Raji (cell line): ENCODE measurements around the gene PPP1R3F.

Experiments
- POLR2A ChIP-seq: IDR thresholded peaks from 2 replicates; pipeline ENCODE4 v1.6.1; 2011; ENCODE audit warnings: low read depth, low read length, control low read depth; ENCODE audit not compliant: insufficient read depth

PPP1R3F gene

DNA sequence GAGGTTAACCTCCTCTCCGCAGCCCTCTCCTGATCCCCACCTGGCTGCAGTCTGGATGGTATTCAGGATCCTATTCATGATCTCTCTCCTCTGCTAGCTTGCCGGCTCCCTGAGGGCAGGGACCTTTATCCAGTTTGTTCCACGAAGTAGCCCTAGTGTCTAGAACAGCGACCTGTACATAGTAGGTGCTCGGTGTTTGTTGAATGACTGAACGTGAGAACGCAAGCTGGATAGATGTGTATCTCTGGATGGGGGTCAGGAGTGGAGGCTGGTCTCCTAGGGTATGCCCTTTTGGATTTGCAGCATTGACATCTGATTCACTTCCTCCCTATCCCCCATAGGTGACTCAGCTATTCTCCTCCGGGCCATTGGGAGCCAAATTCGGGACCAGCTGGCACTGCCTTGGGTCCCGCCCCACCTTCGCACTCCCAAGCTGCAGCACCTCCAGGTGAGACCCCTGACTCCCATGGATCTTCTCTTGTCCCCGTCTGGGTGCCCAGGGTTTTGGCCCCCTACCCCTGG is 27.0 kb upstream of the PPP1R3F start:
- TF ChIP-seq POLR2A: no peak

DNA sequence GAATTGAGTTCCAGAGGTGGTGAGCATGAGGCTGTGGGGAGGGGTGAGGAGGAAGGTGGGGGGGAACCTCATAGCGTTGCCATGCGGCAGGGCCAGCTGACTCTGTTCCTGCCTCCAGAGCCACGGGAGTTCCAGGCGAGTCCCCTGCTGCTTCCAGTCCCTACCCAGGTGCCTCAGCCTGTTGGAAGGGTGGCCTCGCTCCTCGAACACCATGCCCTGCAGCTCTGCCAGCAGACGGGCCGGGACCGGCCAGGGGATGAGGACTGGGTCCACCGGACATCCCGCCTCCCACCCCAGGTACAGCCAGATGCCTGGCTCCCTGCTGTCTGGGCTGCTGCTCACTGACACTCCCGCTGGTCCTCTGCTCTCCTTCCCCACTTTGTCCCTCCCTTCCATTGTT is 26.4 kb upstream of the PPP1R3F start:
- TF ChIP-seq POLR2A: no peak

DNA sequence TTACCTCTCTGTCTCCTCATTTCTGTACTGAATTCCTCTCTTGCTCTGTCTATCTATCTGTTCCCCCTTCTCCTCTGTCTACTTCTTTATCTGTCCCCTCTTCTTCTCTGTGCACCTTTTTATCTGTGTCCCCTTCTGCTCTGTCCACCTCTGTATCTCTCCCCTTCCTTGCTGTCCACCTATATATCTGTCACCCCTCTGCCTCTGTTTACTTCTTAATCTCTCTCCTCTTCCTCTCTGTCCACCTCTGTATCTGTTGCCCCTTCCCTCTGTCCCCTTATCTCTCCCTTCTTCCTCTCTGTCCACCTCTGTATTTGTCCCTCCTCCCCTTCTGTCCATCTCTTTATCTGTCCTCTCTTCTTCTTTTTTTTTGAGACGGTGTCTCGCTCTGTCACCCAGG is 25.4 kb upstream of the PPP1R3F start:
- no peak for TF ChIP-seq POLR2A

DNA sequence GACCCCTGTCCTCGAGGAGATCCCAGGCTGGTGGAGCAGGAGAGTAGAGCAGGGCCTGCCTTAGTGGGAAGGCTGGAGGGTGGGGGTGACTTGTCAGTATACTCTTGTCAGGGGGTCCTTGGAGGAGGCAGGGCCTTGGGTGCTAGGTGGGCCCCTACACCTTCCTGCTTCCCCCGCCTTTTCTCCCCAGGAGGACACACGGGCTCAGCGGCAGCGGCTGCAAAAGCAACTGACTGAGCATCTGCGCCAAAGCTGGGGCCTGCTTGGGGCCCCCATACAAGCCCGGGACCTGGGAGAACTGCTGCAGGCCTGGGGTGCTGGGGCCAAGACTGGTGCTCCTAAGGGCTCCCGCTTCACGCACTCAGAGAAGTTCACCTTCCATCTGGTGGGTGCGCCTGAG is 23.1 kb upstream of the PPP1R3F start:
- TF ChIP-seq POLR2A: no peak

DNA sequence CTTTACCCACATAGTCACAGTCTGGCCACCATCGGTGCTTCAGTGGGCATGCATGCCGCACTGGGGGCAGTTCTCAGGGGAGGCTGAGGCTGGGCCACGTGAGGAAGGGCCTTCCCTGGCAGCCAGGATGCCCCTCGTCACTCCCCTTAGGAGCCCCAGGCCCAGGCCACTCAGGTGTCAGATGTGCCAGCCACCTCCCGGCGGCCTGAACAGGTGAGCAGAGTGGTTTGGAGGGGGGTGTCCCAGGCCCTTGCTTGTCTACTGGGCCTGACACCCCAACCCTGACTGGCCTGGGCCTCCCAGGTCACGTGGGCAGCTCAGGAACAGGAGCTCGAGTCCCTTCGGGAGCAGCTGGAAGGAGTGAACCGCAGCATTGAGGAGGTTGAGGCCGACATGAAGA is 22.2 kb upstream of the PPP1R3F start:
- TF ChIP-seq POLR2A: no peak

DNA sequence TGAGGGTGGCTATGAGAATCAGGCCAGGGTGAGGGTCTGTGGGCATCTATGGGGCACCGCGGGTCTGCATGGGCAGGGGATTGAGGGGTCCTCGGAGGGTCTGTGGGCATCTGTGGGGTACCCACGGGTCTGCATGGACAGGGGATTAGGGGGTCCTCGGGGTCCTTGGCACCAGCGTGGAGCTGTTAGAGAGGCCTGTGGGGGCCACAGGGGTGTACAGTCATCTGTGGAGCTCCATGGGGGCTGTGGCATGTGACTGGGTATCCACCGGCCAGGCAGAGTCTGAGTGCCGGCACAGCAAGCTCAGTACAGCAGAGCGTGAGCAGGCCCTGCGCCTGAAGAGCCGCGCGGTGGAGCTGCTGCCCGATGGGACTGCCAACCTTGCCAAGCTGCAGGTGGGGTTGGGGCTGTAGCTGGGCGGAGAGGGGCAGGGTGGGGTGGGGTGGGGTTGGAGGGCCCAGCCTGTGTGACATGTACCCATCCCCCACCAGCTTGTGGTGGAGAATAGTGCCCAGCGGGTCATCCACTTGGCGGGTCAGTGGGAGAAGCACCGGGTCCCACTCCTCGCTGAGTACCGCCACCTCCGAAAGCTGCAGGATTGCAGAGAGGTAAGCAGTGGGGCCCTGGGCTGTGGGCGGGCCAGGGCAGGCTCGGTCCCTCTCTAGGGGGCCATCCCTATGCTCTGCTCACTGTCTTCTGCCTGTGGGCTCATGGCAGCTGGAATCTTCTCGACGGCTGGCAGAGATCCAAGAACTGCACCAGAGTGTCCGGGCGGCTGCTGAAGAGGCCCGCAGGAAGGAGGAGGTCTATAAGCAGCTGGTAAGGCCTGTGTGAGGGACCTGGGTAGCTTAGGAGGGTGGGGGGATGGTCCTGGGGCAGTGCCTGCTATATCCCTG is 21.4 kb upstream of the PPP1R3F start:
- no peak for TF ChIP-seq POLR2A

DNA sequence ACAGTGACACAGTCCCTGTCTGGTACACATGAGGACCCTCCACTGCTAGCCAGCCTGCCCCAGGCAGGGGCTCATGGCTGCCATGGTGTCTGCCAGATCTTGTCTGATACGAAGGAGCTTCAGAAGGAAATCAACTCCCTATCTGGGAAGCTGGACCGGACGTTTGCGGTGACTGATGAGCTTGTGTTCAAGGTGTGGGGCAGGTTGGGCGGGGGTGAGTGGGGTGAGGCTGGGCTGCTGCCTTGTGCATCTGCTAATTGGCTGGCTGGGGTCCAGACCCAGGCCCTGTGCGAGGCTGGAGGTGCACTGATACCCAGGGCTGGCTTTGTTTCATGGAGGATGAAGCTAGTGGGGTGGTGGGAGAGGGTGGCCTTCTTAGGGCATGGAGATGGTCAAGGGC is 20.5 kb upstream of the PPP1R3F start:
- TF ChIP-seq POLR2A: no peak

DNA sequence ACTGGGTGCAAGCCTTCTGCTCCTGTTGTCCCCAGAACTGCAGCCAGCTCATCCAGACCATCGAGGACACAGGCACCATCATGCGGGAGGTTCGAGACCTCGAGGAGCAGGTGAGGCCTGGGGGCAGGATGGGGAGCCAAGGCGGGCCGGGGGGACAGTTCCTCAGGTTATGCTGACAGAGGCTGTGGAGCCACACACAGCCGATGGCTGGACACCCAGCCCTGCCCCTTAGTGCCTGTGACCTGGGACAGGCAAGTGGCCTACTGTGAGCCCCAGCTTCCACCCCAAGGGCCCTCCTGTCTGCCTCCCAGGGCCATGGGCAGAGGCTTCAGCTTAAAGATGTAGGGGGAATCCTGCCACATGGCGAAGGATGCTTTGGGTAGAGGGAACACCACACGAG is 20.0 kb upstream of the PPP1R3F start:
- TF ChIP-seq POLR2A: no peak

DNA sequence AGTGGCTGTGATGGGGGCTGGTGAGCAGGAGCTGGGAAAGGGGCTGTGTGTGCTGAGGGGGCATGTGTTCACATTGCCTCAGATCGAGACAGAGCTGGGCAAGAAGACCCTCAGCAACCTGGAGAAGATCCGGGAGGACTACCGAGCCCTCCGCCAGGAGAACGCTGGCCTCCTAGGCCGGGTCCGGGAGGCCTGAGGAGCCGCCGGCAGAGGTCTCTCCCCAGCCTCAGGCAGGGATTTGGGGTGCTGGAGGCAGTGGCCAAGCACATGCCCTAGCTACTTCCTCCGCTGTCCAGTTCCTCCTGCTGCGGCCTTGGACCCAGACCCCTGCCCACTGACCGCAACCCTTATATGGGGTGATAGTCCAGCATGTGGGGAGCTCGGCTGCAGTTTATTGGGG is 19.5 kb upstream of the PPP1R3F start:
- no peak for TF ChIP-seq POLR2A

DNA sequence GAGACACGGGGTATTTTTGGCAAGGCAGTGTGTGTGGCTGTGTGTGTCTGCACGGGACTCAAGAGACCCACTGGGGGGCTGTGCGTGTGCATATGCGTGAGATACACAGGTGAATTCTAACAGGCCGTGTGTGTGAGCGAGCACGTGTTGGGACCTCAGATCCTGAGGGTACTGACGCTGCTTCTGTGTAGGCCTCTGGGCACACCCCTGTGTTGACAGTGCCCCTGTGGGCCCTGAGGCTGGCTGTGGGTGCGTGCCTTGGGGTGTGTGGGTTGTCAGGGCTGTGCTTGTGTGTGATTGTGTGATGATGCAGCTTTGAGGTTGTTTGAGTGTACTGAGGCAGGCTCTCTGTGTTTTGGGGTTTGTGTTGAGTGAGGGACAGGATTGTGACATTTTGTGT is 19.0 kb upstream of the PPP1R3F start:
- no peak for TF ChIP-seq POLR2A

DNA sequence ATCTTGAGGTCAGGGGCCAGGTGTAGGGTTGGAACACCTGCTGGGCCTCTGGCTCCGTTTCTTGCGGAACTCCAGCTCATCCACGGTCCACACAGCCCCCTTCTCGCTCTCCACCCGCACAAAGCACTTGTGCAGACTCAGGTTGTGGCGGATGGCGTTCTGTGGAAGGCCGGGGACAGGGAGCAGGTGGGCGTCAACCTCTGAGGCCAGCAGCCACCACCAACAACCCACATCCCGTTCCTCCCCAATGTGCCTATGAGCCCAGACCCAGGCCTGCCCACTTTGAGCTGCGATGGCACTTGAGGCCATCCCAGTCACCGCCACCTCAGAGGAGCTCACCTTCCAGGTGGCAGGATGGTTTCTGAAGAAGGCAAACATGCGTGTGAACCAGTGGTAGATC is 18.3 kb upstream of the PPP1R3F start:
- no peak for TF ChIP-seq POLR2A

DNA sequence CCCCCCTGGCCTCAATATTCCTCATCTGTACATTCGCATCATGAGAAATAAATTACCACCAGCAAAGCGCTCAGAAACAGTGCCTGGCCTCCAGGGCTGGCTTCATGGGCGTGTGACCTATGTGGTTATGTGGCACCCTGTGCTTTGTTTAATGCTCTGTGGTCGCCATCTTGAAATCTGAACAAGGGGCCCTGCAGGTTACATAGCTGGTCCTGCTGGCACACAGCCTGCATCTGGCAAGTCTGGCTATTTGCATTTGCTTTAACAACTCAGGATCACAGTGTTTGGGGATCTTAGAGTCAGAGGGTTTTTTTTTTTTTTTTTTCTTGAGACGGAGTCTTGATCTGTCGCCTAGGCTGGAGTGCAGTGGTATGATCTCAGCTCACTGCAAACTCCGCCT is 15.0 kb upstream of the PPP1R3F start:
- TF ChIP-seq POLR2A: no peak

DNA sequence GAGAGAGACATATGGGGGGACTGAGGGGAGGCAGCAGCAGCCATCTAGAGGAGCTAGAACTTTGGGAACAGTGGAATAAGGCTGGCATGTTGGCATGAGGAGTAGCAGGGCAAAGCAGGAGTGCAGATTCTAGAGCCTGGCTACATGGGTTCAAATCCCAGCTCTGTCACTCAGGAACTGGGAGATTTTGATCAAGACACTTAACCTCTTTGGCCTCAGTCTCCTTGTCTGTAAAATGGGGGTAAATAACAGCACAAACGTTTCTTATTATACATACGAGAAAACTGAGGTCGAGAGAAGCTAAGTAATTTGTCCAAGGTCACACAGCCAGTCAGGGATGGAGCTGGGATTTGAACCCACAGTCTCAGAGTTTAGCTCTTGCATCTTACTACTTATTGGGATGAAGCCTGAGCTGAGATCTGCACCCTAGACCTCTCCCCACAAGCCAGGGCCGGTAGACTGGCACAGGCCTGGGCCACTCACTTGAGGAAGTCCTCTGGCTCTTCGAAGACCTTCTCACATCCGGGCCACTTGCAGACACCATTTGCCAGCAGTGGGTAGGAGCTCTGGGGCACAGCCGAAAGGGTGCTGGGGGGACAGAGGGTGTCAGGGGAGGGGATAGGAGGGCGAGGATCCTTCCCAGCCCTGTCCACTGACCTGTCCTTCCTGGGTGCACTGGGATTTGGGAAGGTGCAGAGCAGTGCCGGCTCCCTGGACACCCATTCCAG is 13.2 kb upstream of the PPP1R3F start:
- TF ChIP-seq POLR2A: no peak

DNA sequence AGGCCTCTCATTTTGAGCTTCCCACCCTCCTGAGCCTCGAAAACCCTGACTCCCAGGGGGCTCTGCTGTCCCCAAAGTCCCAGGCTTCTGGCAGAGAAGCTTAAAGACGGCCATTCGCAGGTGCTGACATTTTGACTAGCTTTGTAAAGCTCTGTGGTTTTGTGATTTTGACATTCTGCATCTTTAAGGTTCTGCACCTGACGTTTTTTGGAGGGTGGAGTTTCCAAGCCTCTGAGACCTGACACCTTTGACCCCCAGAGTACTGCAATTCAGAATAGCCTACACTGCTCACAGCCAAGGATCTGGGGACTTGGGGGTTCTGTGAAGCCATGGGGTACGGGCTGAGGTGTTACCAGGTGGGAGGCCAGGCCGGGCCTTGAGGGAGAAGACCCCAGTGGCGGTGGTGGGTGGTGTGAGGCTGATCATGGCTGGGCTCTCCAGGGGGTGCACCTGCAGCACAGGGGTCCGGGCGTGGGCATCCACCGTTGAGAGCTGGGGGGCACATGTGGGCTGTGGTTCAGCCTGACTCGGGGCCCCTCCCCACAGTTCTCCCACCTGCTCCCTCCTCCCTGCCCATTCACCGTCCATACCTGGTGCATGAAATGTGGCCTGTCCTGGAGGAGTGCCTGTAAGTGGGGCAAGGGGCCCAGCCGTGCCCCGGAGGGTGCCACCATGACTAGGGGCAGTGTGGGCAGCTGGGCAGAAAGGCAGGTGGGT is 12.4 kb upstream of the PPP1R3F start:
- no peak for TF ChIP-seq POLR2A
